HG02840 (cell line): ENCODE measurements around the gene SEMA3D.

Experiments
- ATAC-seq: cut with Tn5 transposase; IDR thresholded peaks from one replicate; pipeline ENCODE4 v1.9.1; 2021; ENCODE audit warnings: mild to moderate bottlenecking, moderate library complexity, moderate number of reproducible peaks; ENCODE audit not compliant: unreplicated experiment, low FRiP score

Gene SEMA3D

GRCh38 chr7:85185424-85186082 lies 1.3 kb downstream of the SEMA3D start:
- ATAC-seq, result no peak

DNA sequence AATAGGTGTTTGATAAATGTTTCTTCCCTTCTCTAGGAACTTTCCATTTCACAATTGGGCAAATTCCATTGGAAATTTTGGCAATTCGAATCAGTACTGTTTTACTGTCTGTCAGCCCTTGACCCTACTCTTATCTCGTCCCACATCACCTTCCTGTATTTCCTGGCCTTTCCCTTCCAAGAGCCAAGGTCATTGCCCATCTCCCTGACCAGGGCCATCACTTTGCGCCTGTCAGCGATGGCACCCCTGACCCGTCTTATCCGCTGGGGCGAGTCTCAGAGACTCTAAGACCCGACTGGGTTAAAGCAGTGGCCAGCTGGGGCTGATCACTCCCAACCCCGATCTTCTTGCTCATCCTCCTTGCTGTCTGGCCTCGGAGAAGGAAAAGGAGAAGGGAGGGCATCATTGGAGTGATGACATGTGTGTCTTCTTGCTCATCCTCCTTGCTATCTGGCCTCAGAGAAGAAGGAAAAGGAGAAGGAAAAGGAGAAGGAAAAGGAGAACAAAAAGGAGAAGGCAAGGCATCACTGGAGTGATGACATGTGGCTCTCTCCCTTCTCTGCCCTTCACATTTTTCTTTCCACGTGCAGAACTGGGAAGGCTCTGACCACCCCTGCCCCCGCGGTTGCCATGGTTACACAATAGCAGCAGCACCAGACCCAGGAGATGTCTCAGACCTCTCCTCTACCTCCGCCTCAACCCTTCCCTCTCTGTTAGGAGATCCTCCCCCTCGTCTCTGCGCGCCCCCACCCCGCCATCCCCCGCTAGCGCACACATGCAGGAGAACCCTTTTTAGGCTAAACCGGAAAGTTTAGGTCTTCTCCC lies 2.0 kb downstream of the SEMA3D start:
- ATAC-seq, result no peak

DNA sequence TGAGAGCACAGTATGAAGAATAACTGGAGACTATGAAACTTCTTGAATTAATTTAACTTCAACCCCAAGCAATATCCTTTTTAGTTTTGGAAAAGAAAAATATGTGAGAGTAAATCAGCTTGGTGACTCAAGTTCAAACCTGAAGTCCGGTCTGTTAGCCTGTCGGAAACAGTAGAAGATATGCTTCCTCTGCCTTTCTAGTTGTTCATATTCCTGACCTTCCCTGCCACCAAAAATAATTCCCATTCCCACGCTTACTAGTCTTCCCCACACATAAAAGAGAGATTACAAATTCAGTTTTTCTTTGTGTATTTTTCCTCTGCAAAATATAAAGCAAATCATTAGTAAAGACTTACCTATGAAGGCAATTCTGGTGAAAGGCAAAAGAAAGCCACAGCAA lies 3.6 kb downstream of the SEMA3D start:
- no peak for ATAC-seq

DNA sequence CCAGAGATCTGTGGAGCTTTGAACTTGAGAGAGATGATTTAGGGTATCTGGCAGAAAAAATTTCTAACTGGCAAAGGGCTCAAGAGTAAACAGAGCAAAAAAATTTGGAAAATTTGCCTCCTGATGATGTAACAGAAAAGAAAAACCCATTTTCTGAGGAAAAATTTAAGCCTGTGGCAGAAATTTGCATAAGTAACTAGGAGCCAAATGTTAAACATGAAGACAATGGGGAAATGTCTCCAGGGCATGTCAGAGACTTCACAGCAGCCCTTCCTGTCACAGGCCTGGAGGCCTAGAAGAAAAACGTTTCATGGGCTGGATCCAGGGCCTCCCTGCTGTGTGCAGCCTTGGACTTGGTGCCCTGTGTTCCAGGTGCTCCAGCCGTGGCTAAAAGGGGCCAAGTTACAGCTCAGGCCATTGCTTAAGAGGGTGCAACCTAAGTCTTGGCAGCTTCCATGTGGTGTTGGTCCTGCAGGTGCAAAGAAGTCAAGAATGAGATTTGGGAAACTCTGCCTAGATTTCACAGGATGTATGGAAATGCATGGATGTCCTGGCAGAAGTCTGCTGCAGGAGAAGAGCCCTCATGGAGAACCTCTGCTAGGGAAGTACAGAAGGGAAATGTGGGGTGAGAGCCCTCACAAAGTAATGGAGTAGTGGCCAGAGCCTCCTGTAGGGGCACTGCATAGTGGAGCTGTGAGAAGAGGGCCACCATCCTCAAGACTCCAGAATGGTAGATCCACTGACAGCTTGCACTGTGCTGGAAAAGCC lies 8.1 kb downstream of the SEMA3D start:
- no peak for ATAC-seq

- ATAC-seq, result no peak
Observed at GRCh38 chr7:85177316-85177715, 9.5 kb downstream of the SEMA3D start.

DNA sequence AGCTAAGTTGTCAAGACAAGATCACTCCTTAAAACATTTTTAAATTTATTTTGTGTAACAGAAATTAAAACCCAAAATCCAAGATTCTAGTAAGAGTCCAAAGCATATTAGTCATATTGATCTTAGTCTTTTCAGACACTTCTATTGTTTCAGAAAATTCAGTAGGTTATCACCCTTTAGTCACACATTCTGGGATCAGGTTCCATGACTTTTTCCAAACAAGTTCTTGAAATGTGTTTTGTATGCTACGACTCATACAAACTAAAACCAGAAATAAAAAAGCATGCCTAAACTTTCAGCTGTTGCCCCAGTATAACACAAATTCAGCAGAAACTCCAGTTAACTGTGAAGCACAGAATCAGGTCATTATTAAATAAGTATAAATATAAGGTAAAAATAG lies 10.7 kb downstream of the SEMA3D start:
- ATAC-seq, result no peak

- no peak for ATAC-seq
Observed at GRCh38 chr7:85175217-85175616, 11.6 kb downstream of the SEMA3D start.

DNA sequence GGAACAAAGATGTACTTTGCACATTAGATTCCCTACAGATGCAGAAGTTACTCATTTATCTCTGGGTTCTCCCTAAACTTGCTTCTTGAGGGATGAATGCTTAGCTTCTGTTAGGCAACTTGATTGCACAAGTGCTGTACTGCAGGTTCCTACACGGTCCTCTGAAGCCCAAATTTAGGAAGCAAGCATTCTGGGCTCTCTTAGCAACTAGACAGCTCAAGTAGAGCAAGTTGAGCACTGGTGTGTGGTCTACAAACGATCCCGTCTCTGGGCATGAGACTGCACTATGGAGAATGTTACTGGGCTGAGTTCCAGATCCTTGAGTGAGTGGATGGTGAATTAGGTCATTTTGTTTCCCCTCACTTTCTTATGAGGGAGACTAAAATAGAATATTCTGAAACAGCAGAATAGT lies 14.3 kb downstream of the SEMA3D start:
- ATAC-seq, result no peak

GRCh38 chr7:85167636-85168035 lies 19.2 kb downstream of the SEMA3D start:
- no peak for ATAC-seq

DNA sequence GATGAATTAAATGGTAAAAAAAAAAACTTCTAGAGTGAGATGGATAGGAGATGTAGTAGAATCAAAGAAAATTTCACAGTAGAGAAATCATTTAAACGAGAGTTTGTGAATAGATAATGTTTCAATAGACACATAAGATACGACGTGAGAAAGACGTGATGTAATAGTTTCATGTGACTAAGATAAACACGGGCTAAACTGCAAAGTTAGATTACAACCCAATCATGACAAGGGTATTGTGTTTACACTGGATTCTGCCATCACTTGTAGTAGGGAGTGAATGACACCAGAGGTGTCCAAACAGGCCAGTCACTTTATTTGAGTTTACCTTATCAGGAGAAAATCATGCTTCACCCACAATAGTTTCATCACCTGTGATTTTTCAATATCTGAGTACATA lies 21.6 kb downstream of the SEMA3D start:
- ATAC-seq, result no peak

DNA sequence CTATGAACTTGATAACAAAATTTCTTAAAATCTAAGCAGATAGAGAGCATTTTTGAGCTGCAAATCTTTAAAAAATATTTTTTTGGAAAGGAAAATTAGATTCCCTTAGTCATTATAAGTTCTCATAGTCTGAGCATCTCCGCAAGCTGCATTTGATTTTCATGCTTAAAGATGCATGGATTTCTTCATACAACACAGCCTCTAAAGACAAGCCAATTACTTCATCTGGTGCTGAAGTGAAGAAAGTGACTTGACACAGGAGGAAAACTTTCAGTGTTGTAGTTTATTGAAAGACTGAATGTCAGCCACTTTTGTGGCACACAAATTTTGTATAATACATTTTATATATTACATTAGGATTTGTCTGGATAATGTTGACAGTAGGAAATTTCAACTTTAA lies 22.5 kb downstream of the SEMA3D start:
- ATAC-seq, result no peak

DNA sequence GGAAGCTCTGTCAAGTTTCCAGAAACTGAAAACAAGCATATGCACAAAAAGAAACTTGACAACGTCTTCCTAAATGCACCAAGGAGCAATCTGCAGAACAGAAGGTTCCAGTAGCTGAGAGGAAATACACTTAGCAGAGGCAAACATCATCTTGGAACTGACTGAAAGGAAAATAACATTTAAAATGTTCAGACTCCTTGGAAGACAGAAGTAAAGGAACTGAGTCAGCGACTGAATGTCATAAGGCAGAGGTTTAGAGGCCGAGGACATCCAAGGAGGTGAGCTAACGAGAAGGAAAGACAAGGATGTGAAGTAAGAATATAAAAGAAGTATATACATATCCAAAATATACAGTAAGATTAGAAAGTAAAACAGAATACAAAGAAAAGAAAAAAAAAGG lies 24.1 kb downstream of the SEMA3D start:
- ATAC-seq, result no peak

- ATAC-seq, result peak; percentile 90
Observed at GRCh38 chr7:85160223-85160622, 26.6 kb downstream of the SEMA3D start.

- no peak for ATAC-seq
Observed at GRCh38 chr7:85159003-85159402, 27.9 kb downstream of the SEMA3D start.

DNA sequence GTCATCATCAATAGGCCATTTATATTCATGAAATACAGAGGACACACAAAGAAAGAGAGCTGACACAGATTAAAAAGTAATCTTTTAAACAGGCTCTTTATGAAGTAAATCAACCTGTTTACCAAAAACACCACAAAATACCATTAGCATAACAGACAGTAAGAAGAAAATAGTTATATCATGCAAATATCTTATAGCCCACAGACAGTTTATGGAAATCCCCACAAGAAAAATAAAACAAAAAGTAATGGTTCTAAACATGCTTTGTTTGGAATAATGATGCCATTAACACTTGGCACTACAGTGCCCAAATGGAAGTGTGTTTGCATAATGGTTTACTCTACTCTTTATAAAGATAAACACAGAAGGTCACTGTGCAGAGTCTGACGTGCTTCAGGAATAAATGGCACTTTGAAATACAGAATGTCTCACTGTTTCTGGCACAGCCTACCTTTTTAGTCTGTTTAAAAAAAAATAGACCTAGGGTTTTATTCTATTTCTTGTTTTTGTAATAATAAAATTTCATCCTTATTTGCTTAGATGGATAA lies 30.1 kb downstream of the SEMA3D start:
- no peak for ATAC-seq

GRCh38 chr7:85154282-85154937 lies 32.4 kb downstream of the SEMA3D start:
- no peak for ATAC-seq

GRCh38 chr7:85153715-85154114 lies 33.1 kb downstream of the SEMA3D start:
- ATAC-seq, result no peak

- no peak for ATAC-seq
Observed at GRCh38 chr7:85150624-85151023, 36.2 kb downstream of the SEMA3D start.

GRCh38 chr7:85144771-85145170 lies 42.1 kb downstream of the SEMA3D start:
- ATAC-seq, result no peak

DNA sequence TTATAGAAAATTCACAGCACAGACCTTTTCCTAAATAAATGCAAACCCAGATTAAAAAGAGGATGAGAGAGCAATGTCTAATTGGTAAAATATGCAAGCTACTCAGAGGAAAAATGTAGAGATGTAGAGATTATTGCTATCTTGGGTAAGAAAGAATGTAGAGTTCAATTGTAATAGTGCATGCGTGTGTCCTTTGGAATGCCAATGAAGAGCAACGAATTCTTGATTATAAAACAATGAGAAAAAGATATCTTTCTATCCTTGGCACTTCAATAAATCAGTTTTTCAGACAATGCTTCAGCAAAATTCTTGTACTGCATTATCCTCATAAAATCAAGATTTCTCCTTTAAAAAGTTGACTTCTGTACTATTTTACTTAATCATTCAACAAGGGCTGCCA lies 50.9 kb downstream of the SEMA3D start:
- ATAC-seq, result no peak

- ATAC-seq, result no peak
Observed at GRCh38 chr7:85133560-85133959, 53.3 kb downstream of the SEMA3D start.
